IgD-negative memory B cell (primary cell): ENCODE measurements around the gene ZYG11B. TPM values are rescaled to one million over a fixed set of nuclear protein-coding genes. Genes with fewer than 3 reads are reported as not detected.
"Not testable (repeated sequence)": the region's sequence is repeated elsewhere in the genome, so short reads cannot be mapped to it uniquely, and the experiment has no call there.

ENCODE experiments used
- H3K27ac Mint-ChIP-seq, 3 donors: one replicate each; pipeline ENCODE4 v1.8.0; 2020 to 2022; ENCODE audit warnings: mild to moderate bottlenecking in 3 of 3, mixed read lengths in 3 of 3, moderate library complexity in 1 of 3
- H3K27me3 Mint-ChIP-seq: one replicate; pipeline ENCODE4 v1.8.0; 2021; ENCODE audit warnings: mixed read lengths
- H3K36me3 Mint-ChIP-seq: one replicate; pipeline ENCODE4 v1.8.0; 2020; ENCODE audit warnings: mild to moderate bottlenecking, mixed read lengths
- H3K4me1 Mint-ChIP-seq, 3 donors: one replicate each; pipeline ENCODE4 v1.8.0; 2020 to 2022; ENCODE audit warnings: mixed read lengths in 3 of 3, mild to moderate bottlenecking in 1 of 3
- H3K4me3 Mint-ChIP-seq, 4 donors: one replicate each; pipeline ENCODE4 v1.8.0; 2020 to 2022; ENCODE audit warnings: mild to moderate bottlenecking in 4 of 4, mixed read lengths in 4 of 4, moderate library complexity in 3 of 4
- H3K9me3 Mint-ChIP-seq, 3 donors: one replicate each; pipeline ENCODE4 v1.8.0; 2020 to 2021; ENCODE audit warnings: mixed read lengths in 3 of 3, mild to moderate bottlenecking in 1 of 3
- polyA plus RNA-seq: library from polyadenylated mRNA; unstranded; fragments of 300-500 nt; fragmentation: Illumina TruSeq; gene quantifications from one replicate; pipeline ENCODE4 v1.2.3, GENCODE V29; 2021

Gene ZYG11B
- polyA plus RNA-seq, 1 donor from 2014 or later: 11.8 TPM

GRCh38 chr1:52695627-52696026, 30.6 kb upstream of the ZYG11B start:
- no peaks in the 10 kb centered on the region for H3K9me3 Mint-ChIP-seq
- H3K4me1 Mint-ChIP-seq: peaks cover 10 to 23% (median 16%) of the 10 kb centered on the region in 3 donors
- peak overlapping the region in 1 of 3 donors; percentile 32 for H3K27ac Mint-ChIP-seq
- peaks cover 7% of the 10 kb centered on the region for H3K36me3 Mint-ChIP-seq
- peak overlapping the region in 3 of 4 donors; percentile 27 to 51 (median 27) for H3K4me3 Mint-ChIP-seq
- no peaks in the 10 kb centered on the region for H3K27me3 Mint-ChIP-seq

GRCh38 chr1:52697795-52698674, 28.2 kb upstream of the ZYG11B start, which contains the start of gene COA7:
TSS of gene COA7 (minus strand) at chr1:52698347. CDS start at chr1:52698326, 21 bp downstream.
- H3K9me3 Mint-ChIP-seq: no peaks in the 10 kb centered on the region
- H3K4me3 Mint-ChIP-seq: peak within 1 kb of the TSS; percentile 90 to 97 (median 94)
- no peaks in the 10 kb centered on the region for H3K27me3 Mint-ChIP-seq
- H3K27ac Mint-ChIP-seq: peak within 1 kb of the TSS; percentile 91 to 93 (median 91)
- H3K4me1 Mint-ChIP-seq: peaks cover 17 to 33% (median 27%) of the 10 kb centered on the region in 3 donors
- H3K36me3 Mint-ChIP-seq: peaks cover 2% of the 10 kb centered on the region

GRCh38 chr1:52702886-52703787, 23.1 kb upstream of the ZYG11B start:
- Mint-ChIP-seq H3K27ac (peak overlapping the region; percentile 91 to 99 (median 98)), H3K36me3 (no peaks in the 10 kb centered on the region), H3K9me3 (peaks cover 0 to 2% (median 0%) of the 10 kb centered on the region in 3 donors), H3K27me3 (peaks cover 3% of the 10 kb centered on the region), H3K4me1 (peaks cover 21 to 34% (median 34%) of the 10 kb centered on the region in 3 donors), H3K4me3 (peak overlapping the region; percentile 83 to 94 (median 88))

- Mint-ChIP-seq H3K9me3 (peaks cover 0 to 2% (median 0%) of the 10 kb centered on the region in 3 donors), H3K27me3 (peaks cover 5% of the 10 kb centered on the region), H3K4me1 (peaks cover 14 to 25% (median 21%) of the 10 kb centered on the region in 3 donors), H3K4me3 (peak overlapping the region in 1 of 4 donors; percentile 50), H3K27ac (no peak overlapping the region), H3K36me3 (no peaks in the 10 kb centered on the region)
Measured at GRCh38 chr1:52706136-52706670, 20.1 kb upstream of the ZYG11B start.

- Mint-ChIP-seq H3K27me3 (peaks cover 5% of the 10 kb centered on the region), H3K9me3 (peaks cover 0 to 2% (median 0%) of the 10 kb centered on the region in 3 donors)
Measured at GRCh38 chr1:52706941-52707926, 19.0 kb upstream of the ZYG11B start.

GRCh38 chr1:52707927-52708655, 18.2 kb upstream of the ZYG11B start:
- no peak overlapping the region for H3K27ac Mint-ChIP-seq
- peak overlapping the region in 1 of 4 donors; percentile 0 for H3K4me3 Mint-ChIP-seq
- peaks cover 5% of the 10 kb centered on the region for H3K27me3 Mint-ChIP-seq
- peaks cover 0 to 2% (median 0%) of the 10 kb centered on the region in 3 donors for H3K9me3 Mint-ChIP-seq
- H3K36me3 Mint-ChIP-seq: peaks cover 2% of the 10 kb centered on the region
- H3K4me1 Mint-ChIP-seq: peaks cover 6 to 17% (median 8%) of the 10 kb centered on the region in 3 donors

More at GRCh38 chr1:52706941-52707926, 19.0 kb upstream of the ZYG11B start:
- no peaks in the 10 kb centered on the region for H3K36me3 Mint-ChIP-seq
- peaks cover 11 to 21% (median 14%) of the 10 kb centered on the region in 3 donors for H3K4me1 Mint-ChIP-seq
- H3K27ac Mint-ChIP-seq: no peak overlapping the region
- H3K4me3 Mint-ChIP-seq: peak overlapping the region in 1 of 4 donors; percentile 5

GRCh38 chr1:52709016-52709415, 17.2 kb upstream of the ZYG11B start:
- Mint-ChIP-seq H3K4me3 (no peak overlapping the region), H3K27ac (no peak overlapping the region)

GRCh38 chr1:52713590-52713989, 12.7 kb upstream of the ZYG11B start:
- Mint-ChIP-seq H3K4me3 (no peak overlapping the region), H3K27me3 (no peaks in the 10 kb centered on the region), H3K4me1 (no peaks in the 10 kb centered on the region), H3K9me3 (no peaks in the 10 kb centered on the region), H3K27ac (no peak overlapping the region), H3K36me3 (peaks cover 2% of the 10 kb centered on the region)

More at GRCh38 chr1:52709016-52709415, 17.2 kb upstream of the ZYG11B start:
- Mint-ChIP-seq H3K27me3 (peaks cover 5% of the 10 kb centered on the region), H3K9me3 (peaks cover 0 to 2% (median 0%) of the 10 kb centered on the region in 3 donors), H3K36me3 (peaks cover 2% of the 10 kb centered on the region), H3K4me1 (peaks cover 1 to 13% (median 4%) of the 10 kb centered on the region in 3 donors)

- not testable (repeated sequence) for H3K27ac Mint-ChIP-seq, H3K27me3 Mint-ChIP-seq, H3K36me3 Mint-ChIP-seq, H3K9me3 Mint-ChIP-seq, H3K4me1 Mint-ChIP-seq, H3K4me3 Mint-ChIP-seq
Measured at GRCh38 chr1:52715296-52715695, 11.0 kb upstream of the ZYG11B start.

GRCh38 chr1:52723260-52723659, 3.0 kb upstream of the ZYG11B start:
- H3K4me1 Mint-ChIP-seq: peaks cover 0 to 23% (median 18%) of the 10 kb centered on the region in 3 donors
- H3K4me3 Mint-ChIP-seq: peak overlapping the region in 2 of 4 donors; percentile 5 to 52
- H3K9me3 Mint-ChIP-seq: no peaks in the 10 kb centered on the region
- peaks cover 6% of the 10 kb centered on the region for H3K36me3 Mint-ChIP-seq
- no peak overlapping the region for H3K27ac Mint-ChIP-seq
- H3K27me3 Mint-ChIP-seq: peaks cover 5% of the 10 kb centered on the region

GRCh38 chr1:52725903-52726264, 369 bp upstream of the ZYG11B start:
- Mint-ChIP-seq H3K27ac (peak overlapping the region; percentile 11 to 64 (median 18)), H3K4me3 (peak overlapping the region; percentile 62 to 95 (median 84)), H3K9me3 (no peaks in the 10 kb centered on the region), H3K4me1 (peaks cover 5 to 32% (median 24%) of the 10 kb centered on the region in 3 donors), H3K27me3 (peaks cover 5% of the 10 kb centered on the region), H3K36me3 (peaks cover 6% of the 10 kb centered on the region)

GRCh38 chr1:52727114-52727586, 897 bp downstream of the ZYG11B start:
- Mint-ChIP-seq H3K36me3 (peaks cover 7% of the 10 kb centered on the region), H3K27ac (peak overlapping the region in 2 of 3 donors; percentile 43 to 96), H3K9me3 (no peaks in the 10 kb centered on the region), H3K4me3 (peak overlapping the region; percentile 73 to 98 (median 94)), H3K4me1 (peaks cover 8 to 33% (median 24%) of the 10 kb centered on the region in 3 donors), H3K27me3 (peaks cover 5% of the 10 kb centered on the region)
